Measurements from ENCODE around the gene RIN1.

RIN1 gene

GRCh38 chr11:66369073-66369894 is 33.0 kb upstream of the RIN1 start:
- H3K36me3 ChIP-seq, result peaks cover 10% of the 10 kb centered on the region
- no peaks in the 10 kb centered on the region for H3K9me3 ChIP-seq
- no peak overlapping the region for H3K4me3 ChIP-seq (ENCODE audit: low read depth, low read length)
- TF ChIP-seq CTCF (IDR thresholded peaks at IDR 0.05; ENCODE audit: low read depth, low read length), result no peak
- H3K4me1 ChIP-seq, result no peaks in the 10 kb centered on the region
- no peak for DNase-seq
- no peaks in the 10 kb centered on the region for H3K27me3 ChIP-seq

- Histone ChIP-seq H3K9me3 (no peaks in the 10 kb centered on the region), H3K27me3 (no peaks in the 10 kb centered on the region), H3K36me3 (peaks cover 10% of the 10 kb centered on the region), H3K4me3 (ENCODE audit: low read depth, low read length) (no peak overlapping the region), H3K4me1 (no peaks in the 10 kb centered on the region)
- no peak for TF ChIP-seq CTCF (IDR thresholded peaks at IDR 0.05; ENCODE audit: low read depth, low read length)
- no peak for DNase-seq
Observed at GRCh38 chr11:66368484-66368883, 32.2 kb upstream of the RIN1 start.

GRCh38 chr11:66367561-66368312 is 31.5 kb upstream of the RIN1 start:
- H3K27me3 ChIP-seq, result no peaks in the 10 kb centered on the region
- H3K4me1 ChIP-seq, result no peaks in the 10 kb centered on the region
- H3K36me3 ChIP-seq, result peaks cover 14% of the 10 kb centered on the region
- no peaks in the 10 kb centered on the region for H3K9me3 ChIP-seq
- DNase-seq, result no peak
- TF ChIP-seq CTCF (IDR thresholded peaks at IDR 0.05; ENCODE audit: low read depth, low read length), result no peak
- H3K4me3 ChIP-seq (ENCODE audit: low read depth, low read length), result no peak overlapping the region

GRCh38 chr11:66366844-66367477 is 30.7 kb upstream of the RIN1 start:
- Histone ChIP-seq H3K27me3 (no peaks in the 10 kb centered on the region), H3K9me3 (no peaks in the 10 kb centered on the region), H3K4me1 (no peaks in the 10 kb centered on the region), H3K36me3 (peaks cover 17% of the 10 kb centered on the region), H3K4me3 (ENCODE audit: low read depth, low read length) (no peak overlapping the region)
- no peak for TF ChIP-seq CTCF (IDR thresholded peaks at IDR 0.05; ENCODE audit: low read depth, low read length)
- DNase-seq, result no peak

- peaks cover 17% of the 10 kb centered on the region for H3K36me3 ChIP-seq
- TF ChIP-seq CTCF (IDR thresholded peaks at IDR 0.05; ENCODE audit: low read depth, low read length), result no peak
- H3K27me3 ChIP-seq, result no peaks in the 10 kb centered on the region
Observed at GRCh38 chr11:66365711-66366619, 29.7 kb upstream of the RIN1 start.

More at GRCh38 chr11:66365711-66366619, 29.7 kb upstream of the RIN1 start:
- Histone ChIP-seq H3K4me1 (no peaks in the 10 kb centered on the region), H3K4me3 (ENCODE audit: low read depth, low read length) (no peak overlapping the region), H3K9me3 (no peaks in the 10 kb centered on the region)
- DNase-seq, result no peak

Measured in BE2C (cell line).